GM12892 (cell line): ENCODE measurements around the gene NIBAN1.

Experiments
- POLR2A ChIP-seq: IDR thresholded peaks from 2 replicates; pipeline ENCODE4 v1.6.1; 2011; ENCODE audit warnings: low read depth, low read length, control low read depth
- POLR2AphosphoS5 ChIP-seq: IDR thresholded peaks from 2 replicates; pipeline ENCODE4 v1.6.1; 2011; ENCODE audit warnings: low read depth, low read length, control low read depth

GRCh38 chr1:184970691-184971161, 3.6 kb downstream of the NIBAN1 start:
- no peak for TF ChIP-seq POLR2AphosphoS5
- no peak for TF ChIP-seq POLR2A
